Stimulated activated CD4-positive, alpha-beta T cell treated with anti-CD3 and anti-CD28 coated beads, Interleukin-12 subunit alpha, Interleukin-12 subunit beta, amount 100 ng/mL, for 48 hours (primary cell): Measurements from ENCODE around the gene MACROD1.

Source experiments
- DNase-seq, 3 donors: peaks; one replicate each; pipeline ENCODE4 v3.0.0-alpha.2; 2020; ENCODE audit warnings: low read depth in 2 of 3, low spot score in 1 of 3

The MACROD1 gene

DNA sequence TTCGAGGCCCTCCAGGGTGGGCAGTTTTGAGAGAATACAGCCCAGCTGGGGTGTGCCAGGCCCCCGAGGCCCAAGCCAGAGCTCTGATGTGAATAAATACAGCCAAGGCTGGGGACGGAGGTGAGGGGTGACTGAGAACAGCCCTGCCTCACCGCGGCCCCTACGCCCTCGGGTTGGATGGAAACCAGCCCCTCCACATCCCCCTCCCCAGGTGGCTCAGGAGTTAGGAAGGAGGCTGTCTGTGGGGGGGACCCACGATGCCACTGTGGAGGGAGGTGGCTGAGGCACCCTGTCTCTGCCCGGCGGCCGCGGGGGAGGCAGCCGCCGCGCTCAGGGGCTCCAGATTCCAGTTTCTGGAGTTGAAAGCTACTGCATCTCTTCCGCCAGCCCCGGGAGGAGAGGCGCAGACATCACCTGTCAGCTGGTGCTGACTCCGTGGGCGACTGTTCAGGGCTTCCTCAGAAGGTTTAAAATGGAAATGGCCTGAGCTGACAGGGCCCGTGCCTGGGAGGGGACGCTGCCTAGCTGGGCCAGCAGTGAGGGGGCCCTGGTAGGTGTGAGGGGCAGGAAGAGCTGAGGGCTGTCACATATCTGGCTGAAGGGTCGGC, 128.8 kb downstream of the MACROD1 start:
- DNase-seq: no peak

DNA sequence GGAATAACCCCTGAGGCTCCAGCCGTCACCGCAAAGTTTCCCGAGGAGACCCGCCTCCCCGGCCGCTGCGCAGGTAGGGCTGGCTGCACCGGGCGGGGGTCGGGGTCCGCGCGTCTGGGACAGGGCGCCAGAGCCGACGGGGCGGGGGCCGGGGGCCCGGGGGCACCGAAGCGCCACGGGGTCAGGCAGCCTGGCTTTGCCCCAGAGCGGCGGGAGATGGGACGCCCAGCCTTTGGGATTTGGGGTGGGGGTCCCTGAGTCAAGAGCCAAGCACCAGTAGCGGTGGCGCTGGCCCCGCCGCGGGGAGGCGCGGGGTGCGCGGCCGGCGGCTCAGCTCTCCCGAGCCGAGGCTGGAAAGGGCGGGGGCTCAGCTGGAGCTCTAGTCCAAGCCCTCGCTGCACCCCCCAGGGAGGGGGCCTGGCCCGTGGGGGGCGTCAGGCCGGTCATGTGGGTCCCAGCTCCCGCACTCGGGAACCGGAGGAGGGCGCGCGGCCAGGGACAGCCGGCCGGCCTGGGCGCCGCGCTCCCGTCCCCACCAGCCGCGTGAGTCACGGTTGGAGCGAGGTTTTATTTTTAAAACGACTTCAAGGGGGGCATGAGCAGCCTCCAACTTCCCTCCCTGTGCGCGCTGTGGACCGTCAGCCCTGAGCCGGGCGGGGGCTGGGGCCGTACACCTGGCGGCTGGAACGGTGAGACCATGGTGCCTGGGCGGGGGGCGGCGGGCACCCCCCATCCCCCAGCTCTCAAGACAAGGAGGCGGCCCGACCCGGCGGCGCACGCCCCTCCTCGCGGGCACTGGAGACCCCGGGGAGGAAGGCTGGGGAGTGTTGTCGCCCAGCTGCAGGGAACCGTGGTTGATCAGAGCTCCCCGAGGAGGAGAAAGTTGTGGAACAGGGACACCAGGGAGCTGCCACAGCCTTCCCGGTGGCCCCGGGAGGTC, 129.6 kb downstream of the MACROD1 start:
- DNase-seq: no peak

DNA sequence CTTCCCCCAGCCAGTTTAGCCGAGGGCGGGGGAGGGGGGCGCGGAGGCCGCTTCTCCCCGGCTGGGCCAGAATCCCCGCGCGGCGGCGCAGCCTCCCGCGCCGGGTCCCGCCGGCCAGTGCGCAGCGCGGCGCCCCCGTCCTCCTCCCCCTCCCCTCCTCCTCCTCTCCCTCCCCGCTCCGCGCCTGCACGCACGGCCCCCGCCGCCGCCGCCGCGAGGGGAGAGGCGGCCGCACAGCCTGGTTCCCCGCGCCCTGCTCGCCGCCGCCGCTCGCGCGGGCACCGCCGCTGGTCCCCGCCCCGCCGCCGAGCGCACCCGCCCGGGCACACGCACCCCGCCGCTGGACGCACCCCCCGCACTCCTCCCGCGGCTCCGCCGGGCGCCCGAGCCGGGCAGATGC, 130.3 kb downstream of the MACROD1 start, which contains the start of gene FLRT1:
FLRT1 (plus strand) TSS at position 356 of the 400 bp plus-strand sequence. CDS start 80,337 bp downstream, outside the sequence.
- DNase-seq: no peak

DNA sequence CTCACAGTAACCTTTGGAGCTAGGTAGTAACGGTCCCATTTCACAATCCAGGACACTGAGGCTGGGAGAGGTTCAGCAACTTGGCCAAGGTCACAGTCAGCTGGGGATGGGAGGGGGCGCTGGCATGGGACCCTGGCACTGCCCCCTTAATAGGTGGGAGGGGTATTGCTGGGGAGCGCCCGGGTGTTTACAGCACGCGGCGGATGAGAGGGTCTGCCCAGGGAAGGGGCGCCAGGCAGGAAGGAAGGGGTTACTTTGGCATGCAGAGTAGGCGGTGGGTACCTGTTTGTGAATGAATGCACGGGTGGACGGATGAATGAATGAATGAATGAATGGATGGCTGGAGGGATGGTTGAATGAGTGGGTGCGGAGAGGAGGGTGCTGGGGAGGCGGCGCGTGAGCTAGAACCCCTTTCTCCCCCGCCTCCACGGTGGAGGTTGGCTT, 130.8 kb downstream of the MACROD1 start:
- DNase-seq: no peak

DNA sequence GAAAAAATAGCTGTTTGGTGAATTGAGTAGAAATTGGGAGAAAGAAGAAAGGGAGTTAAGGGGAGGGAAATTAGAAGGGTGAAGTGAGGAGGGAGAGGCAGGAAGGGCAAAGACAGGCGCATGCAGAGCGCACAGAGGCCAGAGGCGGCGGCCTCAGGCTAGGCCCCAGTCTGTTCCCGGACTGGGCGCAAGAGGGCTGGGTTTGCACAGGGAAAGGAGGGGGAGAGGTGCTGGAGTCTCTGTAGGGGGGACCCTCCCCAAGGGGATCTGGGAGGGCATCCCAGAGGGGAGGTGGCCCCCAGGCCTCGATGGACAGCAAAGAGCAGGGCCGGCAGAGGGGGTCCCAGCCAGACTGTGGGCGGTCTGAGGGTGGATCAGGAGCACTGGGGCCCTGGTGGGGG, 131.5 kb downstream of the MACROD1 start:
- no peak for DNase-seq

DNA sequence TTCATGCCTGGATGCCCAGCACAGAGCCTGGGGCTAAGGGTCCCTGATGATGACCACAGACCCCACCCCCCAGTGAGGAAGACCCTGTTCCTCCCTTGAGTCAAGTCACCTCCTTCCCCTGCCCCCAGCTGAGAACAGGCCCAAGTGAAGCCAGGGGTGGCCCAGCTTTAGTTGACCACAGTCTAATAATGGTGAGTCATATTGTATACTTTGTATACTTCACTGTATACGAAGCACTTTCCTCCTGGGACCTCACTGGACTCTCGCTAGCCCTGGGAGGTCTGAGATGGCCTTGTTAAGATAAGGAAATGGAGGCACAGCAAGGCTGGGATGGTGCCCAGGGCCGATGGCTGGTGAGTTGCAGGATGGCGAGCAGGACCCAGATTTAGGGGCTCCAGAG, 133.9 kb downstream of the MACROD1 start:
- no peak for DNase-seq

DNA sequence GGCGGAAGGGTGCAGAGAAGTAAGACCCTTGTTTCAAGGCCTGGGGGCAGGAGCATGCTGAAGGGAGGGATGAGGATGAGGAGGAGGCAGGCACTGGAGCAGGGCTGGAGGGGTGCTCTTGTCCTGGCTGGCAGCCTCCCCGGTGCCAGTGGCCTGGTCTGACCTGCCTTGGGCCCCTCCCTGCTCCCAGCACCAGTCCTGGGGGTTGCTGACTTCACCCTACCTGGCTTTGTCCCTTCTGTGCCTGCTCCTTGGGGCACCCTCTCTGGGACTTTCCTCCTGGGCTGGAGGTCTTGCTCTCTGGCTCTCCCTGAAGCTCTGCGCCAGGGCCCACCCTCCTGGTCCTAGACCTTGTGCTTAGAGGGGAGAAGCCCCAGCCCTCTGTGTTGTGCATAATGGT, 134.9 kb downstream of the MACROD1 start:
- no peak for DNase-seq

DNA sequence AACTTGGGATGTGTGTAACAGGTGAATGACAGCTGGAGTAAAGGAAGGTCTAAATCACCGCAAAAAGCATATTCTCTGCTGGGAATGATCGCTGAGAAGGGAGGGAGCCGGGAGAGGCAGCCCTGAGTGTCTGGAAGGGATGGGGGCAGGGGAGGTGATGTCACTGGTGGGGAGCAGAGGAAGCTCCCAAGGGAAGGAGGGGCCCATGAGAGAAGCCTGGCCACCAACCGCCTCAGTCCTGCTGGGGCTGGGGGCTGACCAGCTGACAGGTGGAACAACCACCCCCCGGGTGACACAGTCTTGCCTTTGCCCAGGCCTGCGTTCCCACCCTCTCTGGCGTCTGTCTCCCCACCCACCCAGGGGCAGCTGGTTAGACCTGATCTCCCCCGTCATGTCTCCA, 136.1 kb downstream of the MACROD1 start:
- no peak for DNase-seq

DNA sequence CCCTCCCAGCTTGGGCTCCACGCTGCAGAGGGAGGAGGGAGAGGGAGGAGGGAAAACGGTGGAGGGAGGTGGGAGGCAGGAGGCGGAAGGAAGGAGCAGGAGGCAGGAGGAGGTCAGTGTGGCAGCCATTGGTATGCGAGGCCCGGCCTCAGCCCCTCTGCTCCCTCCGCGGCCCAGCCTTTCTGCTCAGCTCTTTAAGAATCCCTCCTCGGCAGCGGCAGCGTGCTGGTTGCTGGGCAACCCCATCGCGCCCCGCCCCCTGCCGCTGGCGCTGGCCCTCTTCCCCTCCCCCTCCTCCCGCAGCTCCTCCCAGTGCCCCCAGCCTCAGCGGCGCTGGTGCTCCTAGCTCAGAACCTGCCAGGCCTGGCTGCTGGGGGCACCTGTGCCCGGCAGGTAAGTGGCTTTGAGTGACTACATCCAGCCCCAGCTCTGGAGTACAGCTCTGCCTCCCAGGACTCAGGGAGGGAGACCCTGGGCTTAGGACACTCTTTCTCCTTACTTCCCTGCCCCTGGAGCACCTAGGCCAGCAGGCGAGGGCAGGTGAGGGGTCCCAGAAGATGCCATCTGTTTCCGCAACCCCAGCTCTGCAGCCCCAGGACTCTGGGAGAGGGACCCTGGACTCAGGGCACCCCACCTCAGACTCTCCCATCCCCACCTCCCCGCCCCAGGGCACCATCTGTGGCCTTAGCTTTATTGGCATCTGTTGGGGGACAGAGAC, 137.4 kb downstream of the MACROD1 start:
- no peak for DNase-seq

DNA sequence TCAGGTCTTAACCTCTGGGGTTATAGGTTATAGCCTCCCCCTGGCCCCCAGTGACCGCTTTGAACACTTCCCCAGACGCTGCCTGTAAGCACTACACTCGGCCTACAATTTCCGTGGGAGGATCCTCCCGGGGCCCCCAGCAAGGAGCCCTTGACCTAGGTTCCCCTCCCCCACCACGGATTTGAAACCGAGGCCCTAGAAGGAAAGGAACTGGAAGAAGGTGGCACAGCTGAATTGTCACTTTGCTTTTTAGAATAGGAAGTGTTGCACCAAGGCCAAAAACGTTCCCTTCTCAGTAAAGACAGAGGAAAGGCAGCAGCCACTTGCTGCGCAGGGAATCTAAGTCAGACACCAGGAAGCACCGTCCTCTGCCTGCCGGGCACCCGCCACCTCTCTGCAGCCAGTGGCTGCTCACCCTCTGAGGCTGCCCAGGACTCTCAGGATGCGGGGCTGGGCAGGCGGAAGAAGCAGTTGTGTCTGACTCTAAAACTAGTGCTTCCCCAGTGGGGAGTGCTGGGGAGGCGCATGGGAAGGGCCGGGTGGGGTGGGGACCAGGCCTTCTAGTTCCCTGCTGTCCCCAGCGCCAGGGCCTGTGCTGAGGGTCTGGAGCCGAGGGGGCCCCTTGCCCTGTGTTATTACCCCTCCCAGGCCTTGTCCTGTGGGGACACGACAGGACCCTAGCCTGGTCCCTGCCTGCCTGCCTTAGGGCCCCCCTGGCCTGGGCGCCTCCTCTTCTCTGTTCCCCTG, 138.1 kb downstream of the MACROD1 start:
- no peak for DNase-seq

DNA sequence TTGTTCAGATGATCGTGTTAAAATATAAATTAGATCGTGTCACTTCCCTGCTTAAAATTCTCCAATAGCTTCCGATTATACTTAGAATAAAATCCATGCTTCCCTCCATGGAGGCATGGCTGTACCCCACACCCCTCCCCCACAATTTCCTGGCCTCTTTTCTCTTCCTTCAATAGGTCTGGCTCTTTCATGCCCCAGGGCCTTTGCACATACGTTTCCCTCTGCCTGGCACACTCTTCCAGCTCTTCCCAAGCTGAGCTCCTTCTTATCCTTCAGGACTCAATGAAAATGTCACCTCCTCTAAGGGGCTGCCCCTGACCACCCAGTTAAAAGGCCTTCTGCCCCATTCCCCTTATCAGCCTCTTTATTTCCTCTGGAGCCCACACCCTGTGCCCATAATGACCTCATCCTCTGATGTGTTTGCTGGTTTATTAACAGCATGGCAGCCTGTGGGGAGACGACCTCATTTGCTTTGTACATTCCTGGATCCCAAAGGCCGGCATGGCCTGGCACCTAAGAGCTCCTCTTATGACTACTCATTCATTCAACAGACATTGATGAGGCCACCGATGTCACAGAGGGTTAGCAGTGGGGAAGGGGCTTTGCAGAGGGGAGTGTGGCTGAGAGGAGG, 139.2 kb downstream of the MACROD1 start:
- DNase-seq: no peak

DNA sequence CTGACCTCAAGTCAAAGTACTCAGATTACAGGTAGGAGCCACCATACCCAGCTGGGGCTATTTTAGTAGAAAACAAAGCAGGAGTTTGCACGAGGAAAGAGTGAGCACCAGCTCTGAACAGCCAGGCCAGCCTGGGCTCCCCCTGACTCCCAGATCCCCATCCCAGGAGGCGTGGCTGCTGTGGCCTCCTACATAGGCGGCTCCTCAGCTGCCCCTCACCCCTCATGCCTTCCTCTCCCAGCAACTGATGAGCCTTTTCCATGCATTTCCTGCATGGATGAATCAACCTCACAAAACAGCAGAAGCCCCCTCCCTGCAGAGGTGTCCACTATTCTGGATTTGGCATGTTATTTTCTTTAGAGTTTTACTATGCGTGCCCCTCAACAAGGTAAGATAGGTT, 140.7 kb downstream of the MACROD1 start:
- DNase-seq: no peak

DNA sequence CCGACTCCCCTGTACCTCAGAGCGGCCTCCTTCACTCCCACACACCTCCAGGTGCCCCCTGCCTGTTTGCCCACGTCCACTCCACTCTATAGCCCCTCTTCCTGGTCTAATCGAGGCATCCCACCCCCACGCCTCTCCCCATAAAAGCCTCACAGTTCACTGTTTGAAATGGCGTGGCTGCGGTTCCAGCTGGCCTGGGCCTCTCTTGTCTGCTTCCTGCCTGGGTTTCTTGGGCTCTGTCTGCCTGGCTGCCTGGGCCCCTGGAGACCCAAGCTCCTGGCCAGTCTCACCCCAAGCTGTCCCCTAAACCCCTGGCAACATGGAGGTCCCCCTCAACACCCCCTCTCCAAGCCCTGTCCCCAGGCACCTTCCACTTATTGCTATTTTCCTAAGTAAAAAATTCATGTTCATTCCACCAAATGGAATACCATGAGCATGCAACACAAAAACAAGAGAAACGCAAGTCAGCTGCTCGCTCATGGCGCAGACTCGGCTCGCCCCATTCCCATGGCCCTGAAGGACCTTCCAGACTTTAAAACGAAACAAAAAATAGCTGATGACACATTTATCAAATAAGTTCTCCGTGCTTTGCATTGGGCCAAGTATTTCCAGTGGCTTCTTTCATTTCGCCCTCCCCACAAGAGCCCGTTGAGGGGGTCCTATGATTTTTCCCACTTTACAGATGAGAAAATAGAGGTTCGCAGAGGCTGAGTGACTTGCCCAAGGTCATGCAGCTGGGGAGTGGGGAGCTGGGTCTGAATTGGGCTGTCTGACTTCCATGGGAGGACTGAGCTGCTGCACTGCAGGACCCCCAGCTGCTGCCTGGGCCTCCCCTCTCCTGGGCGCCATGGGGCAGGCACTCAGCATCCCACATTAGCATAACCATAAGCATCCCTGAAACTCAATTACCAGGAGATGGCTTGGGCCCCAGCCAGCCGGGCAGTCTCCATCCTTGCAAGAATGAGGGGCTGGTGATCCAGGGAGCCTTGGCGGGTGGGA, 141.9 kb downstream of the MACROD1 start:
- no peak for DNase-seq

DNA sequence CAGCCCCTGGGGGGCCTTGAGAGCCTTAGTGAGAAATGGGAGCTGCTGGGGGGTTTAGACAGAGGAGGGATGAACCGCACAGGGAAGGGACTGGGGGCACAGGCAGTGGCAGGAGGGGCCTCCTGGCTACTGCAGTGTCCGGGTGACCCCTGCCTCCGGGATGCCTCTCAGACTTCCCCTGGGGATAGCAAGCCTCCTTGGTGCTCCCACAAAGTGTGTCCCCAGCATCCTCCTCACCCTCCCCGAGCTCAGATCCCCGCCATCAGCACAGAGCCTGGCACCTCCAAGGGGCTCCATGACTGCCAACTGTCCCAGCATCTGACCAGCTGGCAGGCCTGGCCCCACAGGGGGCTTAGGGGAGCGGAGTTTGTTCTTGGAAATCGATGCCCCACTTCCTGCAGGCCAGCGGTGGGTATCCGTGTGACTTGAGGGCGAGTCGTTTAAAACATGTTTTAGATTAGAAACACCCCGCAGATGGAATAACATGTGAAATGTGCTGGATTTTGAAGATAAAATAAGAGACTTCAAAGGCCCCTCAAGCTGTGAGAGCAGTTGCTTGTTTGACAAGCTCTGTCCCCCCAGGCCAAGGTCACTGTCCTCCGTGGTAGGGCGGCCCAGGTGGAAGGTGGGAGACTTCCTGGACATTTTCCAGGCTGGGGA, 143.7 kb downstream of the MACROD1 start:
- DNase-seq: no peak

DNA sequence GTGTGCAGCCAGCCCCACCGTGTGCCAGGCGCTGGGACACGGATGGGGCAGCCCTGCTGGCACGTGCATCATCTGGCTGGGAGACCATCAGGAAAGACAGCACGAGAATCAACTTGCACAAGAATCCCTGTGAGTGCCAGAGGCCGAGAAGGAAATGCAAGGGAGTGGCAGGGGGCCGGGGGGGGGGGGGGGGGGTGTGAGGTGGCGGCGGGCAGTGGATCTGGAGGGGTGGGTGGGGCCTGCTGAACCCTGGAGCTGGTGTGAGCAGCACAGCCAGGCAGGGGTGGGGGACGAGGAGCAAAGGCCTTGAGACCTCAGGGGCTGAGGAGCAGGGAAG, 144.2 kb downstream of the MACROD1 start:
- DNase-seq: no peak

DNA sequence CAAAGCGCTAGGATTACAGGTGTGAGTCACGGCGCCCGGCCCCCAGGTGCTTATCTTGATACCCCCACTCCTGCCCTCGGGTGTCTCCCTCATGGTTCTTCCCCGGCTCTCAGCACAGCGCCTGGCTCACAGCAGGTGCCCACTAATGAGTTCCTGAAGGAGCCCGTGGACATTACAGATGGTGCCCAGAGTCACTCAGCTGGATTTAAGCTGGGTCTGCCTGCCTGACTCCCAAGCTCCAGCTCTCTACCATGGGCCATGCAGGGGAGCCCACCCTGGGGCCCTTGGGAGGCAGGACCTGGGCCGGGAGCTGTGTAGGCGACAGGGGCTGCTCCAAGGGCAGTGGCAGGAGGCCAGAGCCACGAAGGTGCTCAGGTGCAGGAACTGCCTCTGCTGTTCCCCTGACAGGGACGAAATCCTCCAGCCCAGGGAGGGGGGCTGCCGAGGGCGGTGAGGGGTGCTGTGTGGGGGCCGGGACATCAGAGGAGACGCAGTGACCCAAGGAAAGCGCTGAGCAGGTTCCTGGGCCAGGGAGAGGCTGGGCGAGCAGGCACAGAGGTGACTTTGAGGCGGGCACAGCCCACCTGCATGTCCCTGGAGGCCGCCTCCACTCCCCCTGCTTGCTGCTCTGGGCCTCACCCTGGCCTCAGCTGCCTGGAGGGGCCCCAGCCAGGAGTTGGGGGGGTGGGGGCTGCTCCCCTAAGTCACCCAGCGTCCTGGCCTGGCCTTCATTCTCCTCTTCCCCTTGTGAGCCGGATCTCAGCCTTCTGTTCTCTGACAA, 144.7 kb downstream of the MACROD1 start:
- DNase-seq: no peak

DNA sequence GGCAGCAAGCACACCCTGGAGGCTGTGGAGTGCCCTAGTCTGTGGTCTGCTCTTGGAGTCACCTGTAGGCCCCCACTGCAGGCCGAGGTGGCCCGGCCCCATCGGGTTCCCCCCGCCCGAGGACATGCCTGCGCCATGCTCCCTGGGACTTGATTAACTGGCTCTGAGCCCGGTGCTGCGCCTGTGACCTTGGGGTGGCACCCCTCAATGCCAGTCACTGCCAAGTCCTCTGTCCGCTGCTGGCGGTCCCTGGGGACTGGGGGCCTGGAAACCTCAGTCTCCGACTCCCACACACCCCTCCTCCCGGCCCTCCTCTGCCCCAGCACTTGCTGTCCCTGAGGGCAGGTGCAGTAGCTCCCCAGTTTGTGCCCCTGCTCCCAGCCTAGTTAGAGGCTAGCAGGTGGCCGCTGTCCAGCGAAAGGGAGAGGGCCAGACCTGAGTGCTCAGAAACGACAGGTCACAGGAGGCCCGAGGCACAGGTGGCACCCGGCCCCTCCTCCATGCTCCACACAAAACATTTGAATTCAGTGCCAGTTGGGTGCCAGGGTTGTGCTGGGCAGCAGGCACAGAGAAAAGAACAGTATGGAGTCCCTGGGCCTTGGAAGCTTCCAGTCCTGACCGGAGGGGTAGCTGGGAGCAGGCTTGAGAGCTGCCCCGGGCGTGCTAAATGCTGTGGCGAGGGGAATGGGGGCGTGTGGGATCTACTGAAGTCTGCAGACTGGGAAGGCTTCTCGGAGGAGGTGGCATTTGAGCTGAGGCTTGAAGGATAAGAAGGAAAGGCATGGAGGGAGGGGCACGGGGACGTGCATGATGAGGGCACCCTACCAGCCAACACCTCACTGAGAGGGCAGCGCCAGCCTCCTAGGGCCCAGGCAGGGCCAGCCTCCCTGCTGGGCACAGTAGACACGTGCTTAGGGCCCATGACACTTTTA, 146.5 kb downstream of the MACROD1 start:
- DNase-seq: no peak
